ENCODE results near the gene S100A2. TPM values are rescaled to one million over a fixed set of nuclear protein-coding genes. Genes with fewer than 3 reads are reported as not detected.

S100A2 gene
- total and polyA plus RNA-seq, 4 experiments from 2014 or later = 0.87 to 1.7 (median 1.0) TPM; not detected in 1

- no peak overlapping the region for H3K27ac ChIP-seq (ENCODE audit: low read depth, low read length)
- POLR2A ChIA-PET (ENCODE audit: partially characterized antibody) = interaction anchor here (1.7 to 7.2 kb wide), 2 partner anchors 6 to 30 kb away, joined by 5 to 631 read pairs; partner anchors contain the start of genes S100A3, S100A4 and S100A5
- CTCF ChIA-PET (ENCODE audit: partially characterized antibody) = no interaction called here
- no peaks in the 10 kb centered on the region for H3K9me3 ChIP-seq (ENCODE audit: control insufficient read depth in 1 of 2, low read length in 2 of 2)
- peaks cover 79% of the 10 kb centered on the region for H3K4me1 ChIP-seq (ENCODE audit: insufficient read depth, low read length)
- Mint-ChIP-seq H3K36me3 (peaks cover 15 to 37% of the 10 kb centered on the region in 2 donors), H3K9me3 (no peaks in the 10 kb centered on the region), H3K27ac (peak overlapping the region; percentile 10 to 98 (median 71)), H3K4me1 (peaks cover 61 to 94% (median 79%) of the 10 kb centered on the region in 4 donors), H3K27me3 (no peaks in the 10 kb centered on the region), H3K4me3 (peak overlapping the region in 1 of 8 donors; percentile 39)
- H3K36me3 ChIP-seq (ENCODE audit: insufficient read depth, low read length) = peaks cover 14% of the 10 kb centered on the region
- H3K4me3 ChIP-seq (ENCODE audit: low read length in 2 of 2) = no peak overlapping the region
- no peak for DNase-seq
- no peaks in the 10 kb centered on the region for H3K27me3 ChIP-seq (ENCODE audit: insufficient read depth, low read length)
- intact Hi-C loops (cut with micrococcal nuclease) = no loop called here
These were observed 27.3 kb downstream of the S100A2 start for GRCh38 chr1:153538315-153538821.

DNA sequence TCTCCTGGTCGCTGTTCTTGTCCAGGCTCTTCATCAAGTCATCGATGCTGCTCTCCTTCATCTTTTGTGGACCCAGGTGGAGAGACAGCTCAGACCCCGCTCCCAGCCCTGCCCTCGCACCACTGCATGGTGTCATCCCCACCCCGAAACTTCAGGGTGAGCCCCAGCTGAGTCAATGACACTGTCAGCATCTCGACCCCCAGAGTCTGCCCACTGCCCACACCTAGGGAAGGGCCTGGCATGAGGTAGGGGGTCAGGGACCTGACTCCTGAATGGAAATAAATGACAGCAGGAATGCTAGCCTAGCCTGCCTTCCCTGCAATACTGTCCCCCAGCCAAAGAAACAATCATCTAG is 28.3 kb downstream of the S100A2 start:
- ChIA-PET POLR2A (ENCODE audit: partially characterized antibody) (interaction anchor here (1.7 to 7.2 kb wide), 3 partner anchors 7 to 31 kb away, joined by 5 to 631 read pairs (median 173); partner anchors contain the start of genes S100A2, S100A3, S100A4 and S100A5), CTCF (ENCODE audit: partially characterized antibody) (interaction anchor here (0.8 to 7.6 kb wide), 6 partner anchors 8 to 97 kb away, joined by 3 to 225 read pairs (median 3); partner anchors contain the start of gene CHTOP)
- no peaks in the 10 kb centered on the region for H3K9me3 ChIP-seq (ENCODE audit: control insufficient read depth in 1 of 2, low read length in 2 of 2)
- no peaks in the 10 kb centered on the region for H3K27me3 ChIP-seq (ENCODE audit: insufficient read depth, low read length)
- peak overlapping the region in 6 of 8 donors; percentile 38 to 98 (median 92) for H3K4me3 Mint-ChIP-seq
- H3K4me1 Mint-ChIP-seq = peaks cover 59 to 94% (median 79%) of the 10 kb centered on the region in 4 donors
- H3K36me3 Mint-ChIP-seq = peaks cover 8 to 28% of the 10 kb centered on the region in 2 donors
- H3K36me3 ChIP-seq (ENCODE audit: insufficient read depth, low read length) = peaks cover 7% of the 10 kb centered on the region
- DNase-seq = no peak
- H3K4me1 ChIP-seq (ENCODE audit: insufficient read depth, low read length) = peaks cover 79% of the 10 kb centered on the region
- intact Hi-C loops (cut with micrococcal nuclease) = no loop called here
- no peak overlapping the region for H3K4me3 ChIP-seq (ENCODE audit: low read length in 2 of 2)
- H3K9me3 Mint-ChIP-seq = no peaks in the 10 kb centered on the region
- H3K27ac ChIP-seq (ENCODE audit: low read depth, low read length) = no peak overlapping the region
- H3K27ac Mint-ChIP-seq = peak overlapping the region in 6 of 7 donors; percentile 53 to 98 (median 90)
- no peaks in the 10 kb centered on the region for H3K27me3 Mint-ChIP-seq

GRCh38 chr1:153536671-153537375 is 28.8 kb downstream of the S100A2 start:
- H3K36me3 ChIP-seq (ENCODE audit: insufficient read depth, low read length) = peaks cover 7% of the 10 kb centered on the region
- no peak for DNase-seq
- Mint-ChIP-seq H3K4me1 (peaks cover 59 to 94% (median 79%) of the 10 kb centered on the region in 4 donors), H3K36me3 (peaks cover 8 to 31% of the 10 kb centered on the region in 2 donors), H3K27ac (peak overlapping the region; percentile 93 to 99 (median 98)), H3K9me3 (no peaks in the 10 kb centered on the region), H3K4me3 (peak overlapping the region; percentile 92 to 98 (median 96)), H3K27me3 (no peaks in the 10 kb centered on the region)
- ChIA-PET CTCF (ENCODE audit: partially characterized antibody) (interaction anchor here (0.8 to 7.6 kb wide), 7 partner anchors 8 to 98 kb away, joined by 3 to 225 read pairs (median 3); partner anchors contain the start of genes CHTOP and S100A2), POLR2A (ENCODE audit: partially characterized antibody) (interaction anchor here (1.1 to 7.2 kb wide), 9 partner anchors 8 to 191 kb away, joined by 3 to 631 read pairs (median 24); partner anchors contain the start of genes CHTOP, INTS3, S100A2 and S100A3)
- intact Hi-C loops (cut with micrococcal nuclease) = loop anchor here (1.0 kb wide), 1 partner anchor 8 kb away; the partner anchor contains the start of gene S100A4
- H3K27ac ChIP-seq (ENCODE audit: low read depth, low read length) = peak overlapping the region; percentile 92
- peaks cover 79% of the 10 kb centered on the region for H3K4me1 ChIP-seq (ENCODE audit: insufficient read depth, low read length)
- peak overlapping the region; percentile 49 to 67 for H3K4me3 ChIP-seq (ENCODE audit: low read length in 2 of 2)
- H3K9me3 ChIP-seq (ENCODE audit: control insufficient read depth in 1 of 2, low read length in 2 of 2) = no peaks in the 10 kb centered on the region
- no peaks in the 10 kb centered on the region for H3K27me3 ChIP-seq (ENCODE audit: insufficient read depth, low read length)

DNA sequence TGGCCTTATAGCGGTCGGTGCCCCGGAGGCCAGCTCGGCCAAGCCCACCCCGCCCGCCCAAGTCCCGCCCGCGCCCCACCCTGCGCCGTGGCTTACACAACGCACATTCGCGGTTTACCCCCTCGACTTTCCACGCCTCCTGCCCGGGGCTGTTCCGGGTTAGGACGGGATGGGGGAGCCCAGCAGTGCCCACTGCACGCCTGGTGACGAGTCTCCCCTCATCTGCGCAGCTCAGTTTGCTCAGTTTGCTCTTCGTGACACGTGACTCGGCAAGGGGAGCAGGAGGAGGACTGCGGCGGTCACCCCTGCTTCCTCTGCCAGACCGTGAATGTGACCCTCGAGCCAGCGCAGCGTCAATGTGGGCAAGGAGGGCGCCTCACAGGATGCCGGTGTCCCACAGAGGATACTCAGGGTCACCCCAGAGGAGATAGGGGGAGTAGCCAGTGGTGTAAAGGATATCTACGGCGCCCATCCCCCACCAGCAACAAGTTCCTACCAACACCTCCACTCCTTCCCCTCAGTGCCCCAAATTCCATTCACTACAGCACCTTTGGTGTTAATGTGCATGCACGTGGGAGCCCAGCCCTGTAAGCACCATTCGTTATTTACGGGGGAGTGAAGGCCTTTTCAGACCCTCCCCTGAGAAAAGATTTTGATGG is 29.5 kb downstream of the S100A2 start:
- POLR2A ChIA-PET (ENCODE audit: partially characterized antibody) = interaction anchor here (1.0 to 7.2 kb wide), 17 partner anchors 8 to 454 kb away, joined by 3 to 631 read pairs (median 8); partner anchors contain the start of genes CHTOP, INTS3, RPS27 and S100A2
- H3K27ac Mint-ChIP-seq = peak overlapping the region; percentile 93 to 99 (median 98)
- Histone ChIP-seq H3K27ac (ENCODE audit: low read depth, low read length) (peak overlapping the region; percentile 92), H3K36me3 (ENCODE audit: insufficient read depth, low read length) (peaks cover 7% of the 10 kb centered on the region), H3K4me1 (ENCODE audit: insufficient read depth, low read length) (peaks cover 79% of the 10 kb centered on the region), H3K4me3 (ENCODE audit: low read length in 2 of 2) (peak overlapping the region; percentile 67 to 79), H3K9me3 (ENCODE audit: control insufficient read depth in 1 of 2, low read length in 2 of 2) (no peaks in the 10 kb centered on the region), H3K27me3 (ENCODE audit: insufficient read depth, low read length) (no peaks in the 10 kb centered on the region)
- CTCF ChIA-PET (ENCODE audit: partially characterized antibody) = interaction anchor here (0.7 to 7.6 kb wide), 10 partner anchors 8 to 98 kb away, joined by 3 to 225 read pairs (median 8); partner anchors contain the start of genes CHTOP, S100A2, S100A3 and S100A4
- H3K9me3 Mint-ChIP-seq = no peaks in the 10 kb centered on the region
- intact Hi-C loops (cut with micrococcal nuclease) = loop anchor here (1.0 kb wide), 1 partner anchor 9 kb away; the partner anchor contains the start of gene S100A4
- peaks cover 8 to 30% of the 10 kb centered on the region in 2 donors for H3K36me3 Mint-ChIP-seq
- peaks cover 56 to 94% (median 77%) of the 10 kb centered on the region in 4 donors for H3K4me1 Mint-ChIP-seq
- H3K27me3 Mint-ChIP-seq = no peaks in the 10 kb centered on the region
- peak overlapping the region; percentile 92 to 98 (median 96) for H3K4me3 Mint-ChIP-seq
- DNase-seq = peak; percentile 81 to 93 (median 84)

DNA sequence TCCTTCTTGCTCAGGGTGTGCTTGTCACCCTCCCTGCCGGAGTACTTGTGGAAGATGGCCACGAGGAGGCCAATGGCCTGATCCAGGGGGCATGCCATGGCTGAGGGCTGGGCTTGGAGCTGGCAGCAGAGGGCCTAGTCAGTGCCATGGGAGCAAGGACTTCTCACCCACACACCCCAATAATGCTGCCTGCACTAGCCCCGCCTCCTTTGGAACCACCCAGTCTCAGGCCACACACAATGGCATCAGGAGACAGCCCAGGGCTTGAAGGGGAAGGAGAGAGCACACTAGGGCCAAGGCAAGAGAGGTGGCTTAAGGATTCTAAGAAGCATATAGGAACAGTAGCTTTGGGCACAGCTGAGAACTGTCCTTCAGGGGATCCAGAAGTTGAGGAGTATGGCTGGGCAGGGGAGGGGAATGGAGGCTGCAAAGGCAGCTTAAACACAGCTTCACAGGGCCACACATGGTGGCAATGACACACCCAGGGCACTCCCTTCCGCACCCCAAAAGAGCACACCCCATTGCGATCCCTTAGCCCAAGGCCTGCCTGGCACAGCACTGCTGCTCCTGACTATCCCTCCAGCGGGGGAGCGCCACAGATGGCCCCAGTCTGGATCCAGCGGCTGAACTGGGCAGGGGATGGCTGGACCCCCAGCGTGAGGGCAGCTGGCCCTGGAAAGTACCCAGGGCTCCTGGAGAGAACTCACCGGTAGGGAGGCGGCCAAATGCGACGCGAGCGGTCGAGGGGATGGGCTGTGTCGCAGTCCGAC is 30.2 kb downstream of the S100A2 start, which contains the start of gene S100A6:
Gene S100A6, minus strand, starts transcription at position 750 of the 770 bp plus-strand sequence. Its CDS starts 652 bp downstream, at position 98.
- H3K9me3 ChIP-seq (ENCODE audit: control insufficient read depth in 1 of 2, low read length in 2 of 2) = no peaks in the 10 kb centered on the region
- Mint-ChIP-seq H3K4me1 (peaks cover 53 to 91% (median 73%) of the 10 kb centered on the region in 4 donors), H3K4me3 (peak within 1 kb of the TSS; percentile 92 to 98 (median 97)), H3K9me3 (no peaks in the 10 kb centered on the region), H3K36me3 (peaks cover 8 to 26% of the 10 kb centered on the region in 2 donors), H3K27ac (peak within 1 kb of the TSS; percentile 93 to 99 (median 98)), H3K27me3 (no peaks in the 10 kb centered on the region)
- peak within 1 kb of the TSS; percentile 79 to 85 for H3K4me3 ChIP-seq (ENCODE audit: low read length in 2 of 2)
- H3K27ac ChIP-seq (ENCODE audit: low read depth, low read length) = peak within 1 kb of the TSS; percentile 92
- H3K36me3 ChIP-seq (ENCODE audit: insufficient read depth, low read length) = peaks cover 7% of the 10 kb centered on the region
- no peaks in the 10 kb centered on the region for H3K27me3 ChIP-seq (ENCODE audit: insufficient read depth, low read length)
- POLR2A ChIA-PET (ENCODE audit: partially characterized antibody) = interaction anchor here (0.6 to 7.2 kb wide), 20 partner anchors 9 to 1699 kb away, joined by 3 to 631 read pairs (median 7); partner anchors contain the start of genes CHTOP, INTS3, RPS27 and S100A2
- intact Hi-C loops (cut with micrococcal nuclease) = loop anchor here (1.0 kb wide), 1 partner anchor 10 kb away; the partner anchor contains the start of gene S100A4
- H3K4me1 ChIP-seq (ENCODE audit: insufficient read depth, low read length) = peaks cover 79% of the 10 kb centered on the region
- peak; percentile 44 to 65 (median 53) for DNase-seq
- CTCF ChIA-PET (ENCODE audit: partially characterized antibody) = interaction anchor here (0.7 to 7.6 kb wide), 9 partner anchors 9 to 99 kb away, joined by 3 to 225 read pairs (median 9); partner anchors contain the start of genes CHTOP, S100A2, S100A3 and S100A4

- H3K36me3 Mint-ChIP-seq = peaks cover 8 to 26% of the 10 kb centered on the region in 2 donors
- Histone ChIP-seq H3K4me1 (ENCODE audit: insufficient read depth, low read length) (peaks cover 74% of the 10 kb centered on the region), H3K36me3 (ENCODE audit: insufficient read depth, low read length) (peaks cover 7% of the 10 kb centered on the region), H3K27ac (ENCODE audit: low read depth, low read length) (peak overlapping the region; percentile 92), H3K27me3 (ENCODE audit: insufficient read depth, low read length) (no peaks in the 10 kb centered on the region), H3K9me3 (ENCODE audit: control insufficient read depth in 1 of 2, low read length in 2 of 2) (no peaks in the 10 kb centered on the region), H3K4me3 (ENCODE audit: low read length in 2 of 2) (peak overlapping the region; percentile 79 to 85)
- POLR2A ChIA-PET (ENCODE audit: partially characterized antibody) = interaction anchor here (0.6 to 7.2 kb wide), 19 partner anchors 10 to 1698 kb away, joined by 3 to 631 read pairs (median 8); partner anchors contain the start of genes CHTOP, INTS3, RPS27 and S100A2
- H3K4me1 Mint-ChIP-seq = peaks cover 48 to 85% (median 67%) of the 10 kb centered on the region in 4 donors
- no peaks in the 10 kb centered on the region for H3K9me3 Mint-ChIP-seq
- DNase-seq = no peak
- CTCF ChIA-PET (ENCODE audit: partially characterized antibody) = interaction anchor here (0.5 to 7.6 kb wide), 9 partner anchors 9 to 463 kb away, joined by 3 to 225 read pairs (median 9); partner anchors contain the start of genes CHTOP, S100A2, S100A3 and S100A4
- H3K27ac Mint-ChIP-seq = peak overlapping the region; percentile 88 to 98 (median 94)
- peak overlapping the region; percentile 88 to 98 (median 96) for H3K4me3 Mint-ChIP-seq
- H3K27me3 Mint-ChIP-seq = no peaks in the 10 kb centered on the region
- intact Hi-C loops (cut with micrococcal nuclease) = loop anchor here (5.0 kb wide), 1 partner anchor 97 kb away; the partner anchor contains the start of gene CHTOP
These were observed 30.8 kb downstream of the S100A2 start for GRCh38 chr1:153534925-153535241.
